Esophagus (tissue), 2 donors: Measurements from ENCODE around the gene AREL1. TPM values are rescaled to one million over a fixed set of nuclear protein-coding genes. Genes with fewer than 3 reads are reported as not detected.

Experiments
- H3K27ac ChIP-seq, 2 donors: one replicate each; pipeline ENCODE4 v1.5.1; 2013; ENCODE audit warnings: low read depth in 2 of 2, mild to moderate bottlenecking in 2 of 2, inconsistent platforms in 1 of 2, low read length in 1 of 2, moderate library complexity in 1 of 2
- H3K27me3 ChIP-seq, 2 donors: one replicate each; pipeline ENCODE4 v1.6.1; 2013; ENCODE audit warnings: low read length in 2 of 2, control low read depth in 1 of 2, mild to moderate bottlenecking in 1 of 2; ENCODE audit not compliant: insufficient read depth in 2 of 2, control insufficient read depth in 1 of 2
- H3K36me3 ChIP-seq, 2 donors: one replicate each; pipeline ENCODE4 v1.6.1; 2013; ENCODE audit warnings: low read length in 1 of 2; ENCODE audit not compliant: control insufficient read depth in 2 of 2, insufficient read depth in 2 of 2
- H3K4me1 ChIP-seq, 2 donors: one replicate each; pipeline ENCODE4 v1.6.1; 2013; ENCODE audit warnings: low read length in 1 of 2; ENCODE audit not compliant: control insufficient read depth in 2 of 2, insufficient read depth in 2 of 2
- H3K4me3 ChIP-seq, 2 donors: one replicate each; pipeline ENCODE4 v1.5.1; 2013; ENCODE audit warnings: low read length in 2 of 2, mild to moderate bottlenecking in 2 of 2, low read depth in 1 of 2, moderate library complexity in 1 of 2
- H3K9me3 ChIP-seq, 2 donors: one replicate each; pipeline ENCODE4 v1.6.1; 2013; ENCODE audit warnings: mild to moderate bottlenecking in 2 of 2, low read depth in 1 of 2, low read length in 1 of 2, moderate library complexity in 1 of 2; ENCODE audit not compliant: control insufficient read depth in 2 of 2, insufficient read depth in 1 of 2
- WGBS, 2 donors: extraction: QIAGEN DNeasy Blood & Tissue Kit; methylation state at CpG; one replicate each; pipeline ENCODE4 v1.1.7; 2013; 5-methylcytosine and 5-hydroxymethylcytosine counted together
- polyA plus RNA-seq, 2 donors: library from polyadenylated mRNA; stranded (reverse); fragments of 200-250 nt; gene quantifications; one replicate each; pipeline ENCODE4 v1.2.3, GENCODE V29; 2013
- donor health status: healthy with polysubstance abuse.
- donor health status: Bipolar disorder and iron deficiency.

The AREL1 gene
- polyA plus RNA-seq, 2 donors, result 8.0 to 9.3 TPM

DNA sequence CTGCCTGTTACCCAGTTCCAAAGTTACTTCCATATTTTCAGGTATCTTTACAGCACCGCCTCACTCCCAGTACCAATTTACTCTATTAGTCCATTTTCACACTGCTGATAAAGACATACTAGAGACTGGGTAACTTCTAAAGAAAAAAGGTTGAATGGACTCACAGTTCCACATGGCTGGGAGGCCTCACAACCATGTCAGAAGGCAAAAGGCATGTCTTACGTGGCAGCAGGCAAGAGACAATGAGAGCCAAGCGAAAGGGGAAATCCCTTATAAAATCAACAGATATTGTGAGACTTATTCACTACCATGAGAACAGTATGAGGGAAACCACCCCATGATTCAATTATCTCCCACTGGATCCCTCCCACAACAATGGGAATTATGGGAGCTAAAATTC is 9.8 kb downstream of the AREL1 start:
- 88 to 91% methylated on average over 3 of the region's 3 CpGs for WGBS, 2 donors
- no peak overlapping the region for H3K27ac ChIP-seq
- no peaks in the 10 kb centered on the region for H3K27me3 ChIP-seq
- no peaks in the 10 kb centered on the region for H3K36me3 ChIP-seq
- H3K9me3 ChIP-seq, result no peaks in the 10 kb centered on the region
- H3K4me1 ChIP-seq, result no peaks in the 10 kb centered on the region
- no peak overlapping the region for H3K4me3 ChIP-seq

DNA sequence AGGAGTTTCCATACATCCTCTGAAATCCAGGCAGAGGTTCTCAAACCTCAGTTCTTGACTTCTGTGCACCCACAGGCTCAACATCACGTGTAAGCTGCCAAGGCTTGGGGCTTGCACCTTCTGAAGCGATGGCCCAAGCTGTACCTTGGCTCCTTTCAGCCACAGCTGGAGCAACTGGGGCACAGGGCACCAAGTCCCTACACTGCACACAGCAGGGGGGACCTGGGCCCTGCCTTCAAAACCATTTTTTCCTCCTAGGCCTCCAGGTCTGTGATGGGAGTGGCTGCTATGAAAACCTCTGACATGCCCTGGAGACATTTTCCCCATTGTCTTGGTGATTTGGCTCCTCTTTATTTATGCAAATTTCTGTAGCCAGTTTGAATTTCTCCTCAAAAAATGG is 10.6 kb downstream of the AREL1 start:
- H3K27me3 ChIP-seq, result no peaks in the 10 kb centered on the region
- H3K27ac ChIP-seq, result no peak overlapping the region
- peaks cover 0 to 3% of the 10 kb centered on the region in 2 donors for H3K36me3 ChIP-seq
- WGBS, 2 donors, result 95 to 97% methylated on average over 2 of the region's 2 CpGs
- H3K4me3 ChIP-seq, result no peak overlapping the region
- H3K9me3 ChIP-seq, result no peaks in the 10 kb centered on the region
- no peaks in the 10 kb centered on the region for H3K4me1 ChIP-seq

DNA sequence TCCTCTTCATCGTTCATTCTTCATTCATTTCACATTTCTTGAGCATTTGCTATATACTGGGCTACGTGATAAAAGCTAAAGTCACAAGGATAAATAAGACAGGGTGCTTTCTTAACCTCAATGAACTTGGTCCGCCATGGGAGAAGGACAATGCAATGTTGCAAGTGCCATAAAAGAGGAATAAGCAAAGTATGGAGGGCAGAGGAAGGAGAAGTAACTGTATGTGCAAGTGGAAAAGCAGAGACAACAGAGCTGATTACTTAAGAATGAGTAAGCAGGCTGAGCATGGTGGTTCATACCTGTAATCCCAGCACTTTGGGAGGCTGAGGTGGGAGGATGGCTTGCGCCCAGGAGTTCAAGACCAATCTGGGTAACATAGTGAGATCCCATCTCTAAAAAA is 14.4 kb downstream of the AREL1 start:
- Histone ChIP-seq H3K4me3 (no peak overlapping the region), H3K9me3 (no peaks in the 10 kb centered on the region), H3K27me3 (no peaks in the 10 kb centered on the region), H3K27ac (no peak overlapping the region), H3K36me3 (peaks cover 2 to 6% of the 10 kb centered on the region in 2 donors), H3K4me1 (no peaks in the 10 kb centered on the region)
- 92 to 95% methylated on average over 4 of the region's 4 CpGs for WGBS, 2 donors

DNA sequence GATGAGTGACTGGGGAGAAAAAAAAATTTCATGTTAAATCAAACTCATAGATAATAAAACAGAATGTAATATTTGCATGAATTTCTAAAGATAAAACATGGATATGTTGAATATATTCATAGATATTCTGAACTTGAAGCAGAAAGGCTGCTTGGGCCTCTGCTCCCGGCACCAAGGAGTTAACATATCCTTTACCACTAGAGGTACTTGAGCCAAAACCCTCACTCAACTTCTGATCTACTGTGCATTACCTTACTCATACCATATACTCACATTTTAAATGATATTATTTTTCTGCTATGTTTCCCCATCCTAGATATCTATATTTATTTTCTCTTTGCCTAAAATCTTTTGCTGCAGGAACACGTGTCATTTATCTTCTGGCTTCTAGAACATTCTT is 14.9 kb downstream of the AREL1 start:
- no peaks in the 10 kb centered on the region for H3K4me1 ChIP-seq
- no peak overlapping the region for H3K27ac ChIP-seq
- WGBS, 2 donors, result 95 to 97% methylated on average over 2 of the region's 2 CpGs
- no peaks in the 10 kb centered on the region for H3K9me3 ChIP-seq
- no peaks in the 10 kb centered on the region for H3K27me3 ChIP-seq
- peaks cover 2 to 6% of the 10 kb centered on the region in 2 donors for H3K36me3 ChIP-seq
- H3K4me3 ChIP-seq, result no peak overlapping the region

DNA sequence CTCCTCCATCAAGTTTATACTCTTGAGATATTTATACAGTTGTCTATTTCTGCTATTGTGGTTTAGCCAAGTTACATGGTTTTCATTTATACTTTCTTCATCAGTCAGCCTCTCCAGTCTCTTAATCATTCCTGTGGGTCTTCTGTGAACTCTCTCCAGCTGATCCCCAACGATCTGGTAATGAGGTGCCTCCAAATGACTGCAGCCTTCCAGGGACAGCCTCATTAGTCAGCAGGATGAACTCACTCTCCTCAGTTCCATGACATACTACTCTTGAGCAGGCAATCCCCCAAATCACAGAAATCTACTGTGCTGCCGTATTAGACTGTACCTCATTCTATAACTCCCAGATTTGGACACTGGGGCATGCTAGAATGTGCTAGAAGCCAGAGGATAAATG is 15.3 kb downstream of the AREL1 start:
- H3K27me3 ChIP-seq, result no peaks in the 10 kb centered on the region
- WGBS, 2 donors, result 74 to 78% methylated on average over 2 of the region's 2 CpGs
- H3K4me3 ChIP-seq, result no peak overlapping the region
- H3K36me3 ChIP-seq, result peaks cover 2 to 6% of the 10 kb centered on the region in 2 donors
- no peak overlapping the region for H3K27ac ChIP-seq
- no peaks in the 10 kb centered on the region for H3K4me1 ChIP-seq
- H3K9me3 ChIP-seq, result no peaks in the 10 kb centered on the region

DNA sequence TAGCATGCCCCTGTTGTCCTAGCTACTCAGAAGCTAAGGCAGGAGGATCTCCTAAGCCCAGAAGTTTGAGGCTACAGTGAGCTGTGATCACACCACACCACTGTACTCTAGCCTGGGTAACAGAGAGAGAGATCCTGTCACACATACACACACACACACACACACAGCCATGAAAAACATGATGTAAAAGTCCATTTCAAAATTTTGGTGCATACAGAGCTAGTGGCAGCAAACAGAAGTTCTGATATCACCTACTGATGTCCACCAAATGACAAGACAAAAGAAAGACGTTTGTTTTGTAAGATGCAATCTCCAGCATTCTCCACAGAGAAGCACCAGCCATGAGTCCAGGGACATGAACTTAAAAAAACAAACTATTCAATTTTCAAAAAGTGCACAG is 15.9 kb downstream of the AREL1 start:
- no peak overlapping the region for H3K4me3 ChIP-seq
- WGBS, 2 donors, result 73 to 81% methylated on average over 1 of the region's 1 CpG

DNA sequence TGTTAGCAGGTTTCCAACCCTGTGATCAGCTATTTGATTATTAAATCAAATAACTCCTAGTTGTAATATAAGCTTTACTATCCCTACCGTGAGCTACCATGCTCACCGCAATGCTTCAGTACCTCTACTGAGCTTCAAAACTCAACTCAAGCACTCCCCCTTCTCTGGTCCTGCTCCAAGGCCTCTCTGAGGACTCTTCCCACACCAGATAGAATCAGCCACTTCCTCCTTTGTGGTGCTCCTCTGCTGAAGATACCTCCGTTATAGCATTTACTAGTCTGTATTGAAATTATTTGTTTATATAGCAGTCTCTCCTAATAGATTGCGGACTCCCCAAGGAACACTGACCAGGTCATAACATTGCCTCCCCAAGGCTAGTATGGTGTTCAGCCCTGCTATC is 17.5 kb downstream of the AREL1 start:
- H3K27me3 ChIP-seq, result no peaks in the 10 kb centered on the region
- no peaks in the 10 kb centered on the region for H3K9me3 ChIP-seq
- H3K4me1 ChIP-seq, result no peaks in the 10 kb centered on the region
- H3K36me3 ChIP-seq, result peaks cover 2 to 6% of the 10 kb centered on the region in 2 donors
- no peak overlapping the region for H3K4me3 ChIP-seq
- WGBS, 2 donors, result 88 to 93% methylated on average over 4 of the region's 4 CpGs
- H3K27ac ChIP-seq, result no peak overlapping the region

More for the DNA sequence above, 15.9 kb downstream of the AREL1 start:
- Histone ChIP-seq H3K27ac (no peak overlapping the region), H3K4me1 (no peaks in the 10 kb centered on the region), H3K27me3 (no peaks in the 10 kb centered on the region), H3K9me3 (no peaks in the 10 kb centered on the region), H3K36me3 (peaks cover 2 to 6% of the 10 kb centered on the region in 2 donors)

DNA sequence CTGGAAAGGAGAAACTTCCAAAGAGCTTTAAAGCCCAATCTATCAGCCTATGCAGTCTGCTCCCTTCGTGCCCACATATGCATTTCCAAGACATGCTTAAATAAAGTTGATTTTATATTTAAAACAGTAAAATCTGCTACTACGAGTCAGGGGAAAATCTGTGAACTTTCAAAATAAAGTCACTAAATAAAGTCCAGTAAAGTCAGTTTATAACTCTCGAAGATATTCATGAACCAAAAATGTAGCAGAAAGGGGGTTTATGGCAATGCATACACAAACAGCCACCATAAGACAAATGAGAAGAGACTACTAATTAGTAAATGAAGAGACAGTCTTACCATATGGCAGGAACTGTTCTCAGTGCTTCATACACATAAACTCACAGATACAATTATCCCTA is 19.7 kb downstream of the AREL1 start:
- Histone ChIP-seq H3K4me1 (no peaks in the 10 kb centered on the region), H3K4me3 (no peak overlapping the region), H3K27me3 (no peaks in the 10 kb centered on the region), H3K36me3 (peaks cover 2 to 8% of the 10 kb centered on the region in 2 donors), H3K9me3 (no peaks in the 10 kb centered on the region), H3K27ac (no peak overlapping the region)
- 94 to 95% methylated on average over 3 of the region's 3 CpGs for WGBS, 2 donors

DNA sequence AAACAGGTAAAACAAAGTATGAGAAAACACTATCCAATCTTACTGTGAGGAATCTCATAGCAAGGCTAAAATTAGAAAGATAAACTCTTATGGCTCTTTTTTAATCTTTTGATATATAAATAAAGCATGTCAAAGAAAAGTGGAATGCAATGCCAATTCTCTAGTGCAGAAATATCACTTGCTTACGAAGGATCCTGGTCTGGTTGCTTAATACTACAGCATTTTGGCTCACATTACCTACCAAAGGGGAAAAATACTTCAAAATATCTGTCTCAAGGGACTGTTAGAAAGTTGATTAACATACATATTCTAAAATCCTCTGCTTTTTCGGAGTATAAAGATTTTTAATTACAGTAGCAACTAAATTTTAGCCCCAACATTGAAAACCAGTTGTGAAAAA is 21.4 kb downstream of the AREL1 start:
- Histone ChIP-seq H3K27me3 (no peaks in the 10 kb centered on the region), H3K4me3 (no peak overlapping the region), H3K36me3 (peaks cover 2% of the 10 kb centered on the region in 2 donors), H3K27ac (no peak overlapping the region), H3K9me3 (no peaks in the 10 kb centered on the region), H3K4me1 (no peaks in the 10 kb centered on the region)
- WGBS, 2 donors, result 82 to 83% methylated on average over 2 of the region's 2 CpGs

DNA sequence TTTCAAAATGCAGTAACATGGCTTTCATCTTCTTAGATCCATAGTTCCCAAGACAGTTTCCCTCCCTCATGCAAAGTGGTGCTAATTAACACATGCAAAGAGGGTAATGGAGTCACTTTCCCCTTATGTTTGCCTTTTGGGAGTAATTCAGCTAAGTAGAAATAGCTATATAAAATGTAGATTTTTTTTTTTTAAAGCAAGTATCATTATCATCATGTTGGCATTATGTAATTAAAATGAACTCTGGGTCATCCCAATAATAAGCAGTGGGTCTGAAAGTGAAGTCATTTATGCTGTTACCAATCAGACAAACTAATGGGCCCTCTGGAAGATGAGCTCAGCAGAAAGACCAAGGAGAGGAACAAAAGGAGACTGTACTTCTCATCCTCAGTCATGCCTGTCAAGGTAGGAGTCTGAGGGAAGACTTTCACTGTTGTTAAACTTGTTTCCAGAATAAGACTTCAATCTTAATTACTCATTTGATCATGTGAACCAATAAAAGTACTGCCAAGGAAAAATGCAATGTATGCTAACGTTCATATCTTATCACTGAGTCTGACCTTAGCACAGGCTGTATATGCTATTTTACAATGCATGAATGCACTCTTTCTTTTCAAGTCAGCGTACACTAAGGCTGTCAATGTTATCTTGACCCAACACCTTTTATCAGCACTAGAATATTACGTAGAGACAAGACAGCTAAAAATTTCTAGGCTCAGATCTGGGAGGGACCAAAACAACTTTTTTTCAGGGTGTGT is 26.8 kb downstream of the AREL1 start:
- Histone ChIP-seq H3K27me3 (no peaks in the 10 kb centered on the region), H3K9me3 (no peaks in the 10 kb centered on the region), H3K4me1 (no peaks in the 10 kb centered on the region), H3K4me3 (no peak overlapping the region), H3K36me3 (peaks cover 0 to 13% of the 10 kb centered on the region in 2 donors), H3K27ac (no peak overlapping the region)
- 60 to 82% methylated on average over 3 of the region's 3 CpGs for WGBS, 2 donors
